Left kidney (tissue), 2 donors: Measurements from ENCODE around the gene CORIN. TPM values are rescaled to one million over a fixed set of nuclear protein-coding genes. Genes with fewer than 3 reads are reported as not detected.
"Not testable (repeated sequence)": the region's sequence is repeated elsewhere in the genome, so short reads cannot be mapped to it uniquely, and the experiment has no call there.

Source experiments
- DNase-seq: peaks from one replicate; pipeline ENCODE4 v3.0.0-alpha.2; 2013
- polyA plus RNA-seq: library from polyadenylated mRNA; unstranded; fragments of 120-200 nt; gene quantifications from one replicate; pipeline ENCODE4 v1.2.1, GENCODE V29; 2013; ENCODE audit not compliant: insufficient read length

Gene CORIN
- polyA plus RNA-seq, 1 donor = 6.2 TPM

- not testable (repeated sequence) for DNase-seq
Measured at GRCh38 chr4:47767956-47768355, 69.9 kb downstream of the CORIN start.

- DNase-seq = no peak
Measured at GRCh38 chr4:47763279-47763678, 74.6 kb downstream of the CORIN start.

- DNase-seq = no peak
Measured at GRCh38 chr4:47762376-47763266, 75.2 kb downstream of the CORIN start.

- not testable (repeated sequence) for DNase-seq
Measured at GRCh38 chr4:47753316-47753715, 84.6 kb downstream of the CORIN start.

GRCh38 chr4:47752214-47752613 lies 85.7 kb downstream of the CORIN start:
- DNase-seq = no peak

- no peak for DNase-seq
Measured at GRCh38 chr4:47750788-47751187, 87.1 kb downstream of the CORIN start.

GRCh38 chr4:47749858-47750257 lies 88.0 kb downstream of the CORIN start:
- no peak for DNase-seq

GRCh38 chr4:47749060-47749459 lies 88.8 kb downstream of the CORIN start:
- no peak for DNase-seq

GRCh38 chr4:47747846-47748494 lies 89.9 kb downstream of the CORIN start:
- no peak for DNase-seq

GRCh38 chr4:47747211-47747610 lies 90.7 kb downstream of the CORIN start:
- no peak for DNase-seq

GRCh38 chr4:47746122-47746521 lies 91.7 kb downstream of the CORIN start:
- DNase-seq = no peak

GRCh38 chr4:47744843-47745382 lies 93.0 kb downstream of the CORIN start:
- DNase-seq = no peak

- DNase-seq = no peak
Measured at GRCh38 chr4:47744253-47744652, 93.6 kb downstream of the CORIN start.

- no peak for DNase-seq
Measured at GRCh38 chr4:47741200-47741599, 96.7 kb downstream of the CORIN start.

GRCh38 chr4:47737326-47737725 lies 100.5 kb downstream of the CORIN start:
- DNase-seq = no peak

GRCh38 chr4:47736555-47736954 lies 101.3 kb downstream of the CORIN start:
- no peak for DNase-seq

GRCh38 chr4:47736146-47736545 lies 101.7 kb downstream of the CORIN start:
- DNase-seq = no peak

GRCh38 chr4:47733302-47734175 lies 104.3 kb downstream of the CORIN start:
- no peak for DNase-seq

GRCh38 chr4:47731182-47731581 lies 106.7 kb downstream of the CORIN start:
- no peak for DNase-seq

- DNase-seq = no peak
Measured at GRCh38 chr4:47729131-47729680, 108.7 kb downstream of the CORIN start.

GRCh38 chr4:47721892-47722575 lies 115.8 kb downstream of the CORIN start:
- DNase-seq = no peak
